ENCODE results near the gene UTP3.

UTP3 gene

DNA sequence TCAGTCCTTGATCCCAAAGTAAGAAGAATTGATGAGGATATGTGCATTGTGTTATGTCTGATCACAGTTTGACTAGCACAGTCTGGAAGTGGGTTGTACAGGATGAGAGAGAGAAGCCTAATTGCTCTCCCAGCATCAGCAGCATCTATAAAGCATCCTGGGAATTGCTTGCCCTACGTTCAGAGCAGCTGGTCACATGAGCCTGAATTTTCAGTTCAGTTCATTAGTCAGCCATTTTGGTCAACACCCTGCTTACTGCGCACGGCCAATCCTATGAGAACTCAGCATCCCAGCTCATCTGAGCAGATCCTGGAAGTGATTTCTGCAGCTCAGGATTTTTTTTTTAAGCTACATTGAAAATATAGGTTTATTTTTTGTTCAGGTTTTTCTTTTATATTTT is 33.4 kb downstream of the UTP3 start, which contains the start of gene RUFY3:
RUFY3 (plus strand) TSS at position 218 of the 400 bp plus-strand sequence. CDS start 610 bp downstream, outside the sequence.
- TF ChIP-seq, protein P1, sequence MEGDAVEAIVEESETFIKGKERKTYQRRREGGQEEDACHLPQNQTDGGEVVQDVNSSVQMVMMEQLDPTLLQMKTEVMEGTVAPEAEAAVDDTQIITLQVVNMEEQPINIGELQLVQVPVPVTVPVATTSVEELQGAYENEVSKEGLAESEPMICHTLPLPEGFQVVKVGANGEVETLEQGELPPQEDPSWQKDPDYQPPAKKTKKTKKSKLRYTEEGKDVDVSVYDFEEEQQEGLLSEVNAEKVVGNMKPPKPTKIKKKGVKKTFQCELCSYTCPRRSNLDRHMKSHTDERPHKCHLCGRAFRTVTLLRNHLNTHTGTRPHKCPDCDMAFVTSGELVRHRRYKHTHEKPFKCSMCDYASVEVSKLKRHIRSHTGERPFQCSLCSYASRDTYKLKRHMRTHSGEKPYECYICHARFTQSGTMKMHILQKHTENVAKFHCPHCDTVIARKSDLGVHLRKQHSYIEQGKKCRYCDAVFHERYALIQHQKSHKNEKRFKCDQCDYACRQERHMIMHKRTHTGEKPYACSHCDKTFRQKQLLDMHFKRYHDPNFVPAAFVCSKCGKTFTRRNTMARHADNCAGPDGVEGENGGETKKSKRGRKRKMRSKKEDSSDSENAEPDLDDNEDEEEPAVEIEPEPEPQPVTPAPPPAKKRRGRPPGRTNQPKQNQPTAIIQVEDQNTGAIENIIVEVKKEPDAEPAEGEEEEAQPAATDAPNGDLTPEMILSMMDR (IDR thresholded peaks at IDR 0.05), result no peak

GRCh38 chr4:70722199-70722791 is 34.0 kb downstream of the UTP3 start:
- TF ChIP-seq, protein P1 (IDR thresholded peaks at IDR 0.05), result no peak

DNA sequence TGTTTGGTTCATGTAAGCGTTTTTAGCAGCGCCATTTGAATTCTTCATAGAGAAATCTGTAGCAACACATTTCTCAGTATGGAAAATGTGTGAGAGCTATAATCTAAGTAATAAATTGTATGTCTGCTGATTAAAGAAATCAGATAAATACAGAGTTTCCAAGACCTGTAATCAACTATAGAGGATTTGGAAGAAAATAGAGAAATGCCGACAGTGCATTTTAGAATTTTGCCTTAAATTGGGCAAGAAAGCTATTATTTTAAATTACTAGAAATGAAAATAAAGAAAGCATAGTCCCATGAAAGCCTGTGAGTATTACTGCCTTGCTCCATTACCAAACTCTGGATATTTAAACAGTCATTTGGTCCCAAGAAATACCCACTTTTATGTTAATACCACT is 36.1 kb downstream of the UTP3 start:
- TF ChIP-seq, protein P1 (IDR thresholded peaks at IDR 0.05), result no peak

DNA sequence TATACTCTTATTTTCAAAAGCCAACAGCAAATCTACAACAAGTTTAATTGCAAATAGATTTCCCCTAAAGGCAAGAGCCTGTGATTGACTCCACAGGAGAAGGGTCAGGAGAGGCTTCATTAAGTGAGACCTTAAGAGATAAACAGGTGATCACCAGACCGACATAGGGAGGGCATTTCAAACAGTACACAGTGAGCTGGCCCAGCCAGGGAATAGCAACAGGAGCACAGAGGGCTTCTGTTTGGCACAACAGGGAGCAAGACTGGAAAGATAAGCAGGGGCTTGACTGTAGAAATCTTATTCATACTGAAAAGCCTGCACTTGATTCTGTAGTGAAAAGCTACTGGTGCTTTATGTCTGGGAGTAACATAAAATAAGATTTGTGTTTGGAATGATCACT is 37.3 kb downstream of the UTP3 start:
- TF ChIP-seq, protein P1 (IDR thresholded peaks at IDR 0.05), result no peak

GRCh38 chr4:70728091-70728490 is 39.8 kb downstream of the UTP3 start:
- TF ChIP-seq, protein P1 (IDR thresholded peaks at IDR 0.05), result no peak

DNA sequence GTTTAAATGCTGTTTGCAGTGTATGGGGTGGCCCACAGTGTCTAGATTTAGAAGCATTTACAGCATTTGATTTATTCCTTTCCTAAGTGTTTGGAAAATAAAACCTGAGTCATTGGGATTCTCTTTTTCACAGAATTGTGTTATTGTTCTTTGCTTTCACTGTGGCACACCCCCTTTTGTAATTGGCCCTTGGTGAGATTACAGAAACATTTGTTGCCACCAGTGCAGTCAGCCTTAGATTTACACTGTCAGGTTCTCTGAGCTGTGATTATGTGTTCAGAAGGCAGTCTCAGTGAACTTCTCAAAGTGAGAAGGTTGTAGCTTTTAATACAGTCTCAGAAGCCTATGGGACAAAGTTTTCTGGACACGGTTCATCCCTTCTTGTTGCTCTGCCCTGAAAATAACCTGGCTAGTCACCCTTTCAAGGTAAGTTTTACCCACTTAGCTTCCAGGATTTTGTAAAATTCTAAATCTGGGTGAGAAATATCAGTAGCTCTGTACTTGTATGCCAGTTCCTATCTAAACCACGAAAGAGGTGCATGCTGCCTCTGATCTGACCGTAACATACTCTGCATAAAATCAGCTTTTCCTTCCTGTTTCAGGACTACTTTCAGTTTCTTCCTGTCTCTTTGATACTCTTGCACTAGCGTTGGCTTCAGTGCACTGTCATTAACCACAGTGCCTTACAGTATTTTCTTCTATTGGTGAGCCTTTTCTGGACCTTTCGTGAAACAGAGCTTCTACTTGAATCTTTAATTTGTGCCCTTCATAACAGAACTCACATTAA is 46.0 kb downstream of the UTP3 start:
- TF ChIP-seq, protein P1 (IDR thresholded peaks at IDR 0.05), result no peak

DNA sequence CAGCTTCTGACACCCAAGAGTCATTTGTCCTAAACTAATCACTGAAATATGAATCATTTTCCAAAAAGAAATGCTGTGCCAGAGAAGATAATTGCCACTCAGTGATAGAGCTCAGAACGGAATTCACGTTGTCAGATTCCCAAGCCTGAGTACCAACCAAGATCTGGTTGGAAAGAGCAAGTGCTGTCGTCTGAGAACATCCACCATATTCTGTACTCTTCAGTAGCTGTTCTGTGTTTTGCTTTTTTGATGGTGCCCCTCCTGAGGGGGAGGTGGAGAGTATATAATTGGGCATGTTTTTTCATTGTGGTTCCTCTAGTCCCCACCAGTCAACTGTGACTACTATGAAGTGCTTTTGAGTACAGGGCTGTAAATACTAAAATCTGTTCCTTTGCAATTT is 46.6 kb downstream of the UTP3 start:
- TF ChIP-seq, protein P1 (IDR thresholded peaks at IDR 0.05), result no peak
